HG03139 (cell line): ENCODE measurements around the gene IGSF9.

Source experiments
- ATAC-seq: cut with Tn5 transposase; IDR thresholded peaks from one replicate; pipeline ENCODE4 v1.9.1; 2021; ENCODE audit not compliant: unreplicated experiment

IGSF9 gene

GRCh38 chr1:159933347-159933746, 12.1 kb downstream of the IGSF9 start:
- ATAC-seq = no peak

GRCh38 chr1:159932296-159933285, 12.8 kb downstream of the IGSF9 start:
- ATAC-seq = no peak

DNA sequence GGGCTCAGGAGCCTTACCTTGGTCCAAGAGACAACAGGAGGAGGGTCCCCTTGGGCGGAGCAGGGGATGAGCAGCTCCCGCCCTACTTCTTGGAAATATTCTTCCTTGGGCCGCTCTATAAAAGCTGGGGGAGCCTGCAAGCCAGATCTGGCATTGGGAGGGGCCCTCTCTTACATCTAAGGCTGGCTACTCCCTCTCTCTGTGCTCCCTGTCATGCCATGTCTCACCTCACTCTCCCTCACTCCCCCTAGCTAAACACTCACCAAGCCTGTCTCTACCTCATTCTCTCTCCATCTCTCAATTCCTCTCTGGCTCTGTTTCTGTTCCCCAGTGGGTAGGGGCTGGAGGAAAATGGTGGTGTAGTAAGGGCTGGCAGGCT, 13.6 kb downstream of the IGSF9 start:
- ATAC-seq = no peak

- no peak for ATAC-seq
Measured at GRCh38 chr1:159931101-159931794, 14.2 kb downstream of the IGSF9 start.

DNA sequence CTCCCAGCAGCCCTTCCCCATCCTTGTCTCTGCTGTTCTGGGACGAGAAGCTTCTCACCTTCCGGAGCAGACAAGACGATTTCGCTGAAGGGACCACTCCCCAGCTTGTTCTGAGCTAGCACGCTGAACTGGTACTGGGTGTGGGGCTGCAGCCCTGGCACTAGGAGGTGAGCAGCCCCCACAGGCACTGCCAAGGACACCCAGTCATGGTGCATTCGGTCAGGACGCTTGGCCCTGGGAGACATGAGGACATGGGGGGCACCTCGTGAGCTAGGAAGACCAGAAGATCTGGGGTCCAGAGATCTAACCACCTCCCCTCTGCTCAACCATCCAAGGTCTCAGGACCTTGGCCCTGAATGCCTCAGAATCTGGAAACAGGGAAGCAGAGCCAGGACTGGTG, 14.8 kb downstream of the IGSF9 start:
- ATAC-seq = no peak

GRCh38 chr1:159930216-159930615, 15.2 kb downstream of the IGSF9 start:
- no peak for ATAC-seq

DNA sequence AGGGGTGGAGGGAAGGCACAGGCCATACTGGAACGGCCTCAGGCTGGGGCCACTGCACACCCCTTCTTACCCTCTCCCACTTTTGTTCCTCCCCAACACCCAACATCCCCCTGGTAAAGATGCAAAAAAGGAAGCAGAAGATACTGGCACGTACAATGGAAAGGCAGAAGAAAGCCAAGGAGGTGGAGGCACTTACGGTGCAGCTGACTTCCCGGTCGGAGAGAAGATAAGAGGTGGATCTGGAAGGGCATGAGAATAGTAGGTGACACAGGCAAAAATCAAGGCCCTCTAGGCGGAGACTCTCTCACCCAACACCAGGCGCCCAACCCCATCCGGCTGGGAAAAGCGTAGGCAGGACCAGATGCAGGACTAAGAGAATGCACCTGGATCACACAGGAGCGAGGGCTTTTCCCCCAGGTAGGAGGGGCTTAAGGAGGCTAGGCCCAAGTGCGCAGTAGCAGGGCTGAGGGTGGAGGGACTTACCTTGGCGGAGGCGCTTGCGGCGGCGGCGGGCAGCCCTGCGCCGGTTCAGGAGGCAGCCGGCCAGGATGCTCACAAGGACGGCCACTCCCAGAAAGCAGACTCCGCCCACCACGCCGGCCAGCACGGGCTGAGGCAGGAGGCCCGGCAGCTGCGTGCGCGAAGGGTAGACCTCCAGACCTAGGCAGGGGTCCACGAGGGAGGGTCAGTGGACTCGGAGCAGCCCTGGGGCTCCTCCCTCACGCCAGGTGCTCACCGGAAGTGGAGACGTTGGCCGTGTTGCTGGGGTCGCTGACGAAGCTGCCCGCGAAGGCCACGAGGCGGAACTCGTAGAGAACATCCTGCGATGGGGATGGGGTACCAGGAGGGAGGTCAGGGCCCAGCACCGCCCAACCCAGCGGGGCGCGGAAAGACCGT, 16.0 kb downstream of the IGSF9 start:
- no peak for ATAC-seq

DNA sequence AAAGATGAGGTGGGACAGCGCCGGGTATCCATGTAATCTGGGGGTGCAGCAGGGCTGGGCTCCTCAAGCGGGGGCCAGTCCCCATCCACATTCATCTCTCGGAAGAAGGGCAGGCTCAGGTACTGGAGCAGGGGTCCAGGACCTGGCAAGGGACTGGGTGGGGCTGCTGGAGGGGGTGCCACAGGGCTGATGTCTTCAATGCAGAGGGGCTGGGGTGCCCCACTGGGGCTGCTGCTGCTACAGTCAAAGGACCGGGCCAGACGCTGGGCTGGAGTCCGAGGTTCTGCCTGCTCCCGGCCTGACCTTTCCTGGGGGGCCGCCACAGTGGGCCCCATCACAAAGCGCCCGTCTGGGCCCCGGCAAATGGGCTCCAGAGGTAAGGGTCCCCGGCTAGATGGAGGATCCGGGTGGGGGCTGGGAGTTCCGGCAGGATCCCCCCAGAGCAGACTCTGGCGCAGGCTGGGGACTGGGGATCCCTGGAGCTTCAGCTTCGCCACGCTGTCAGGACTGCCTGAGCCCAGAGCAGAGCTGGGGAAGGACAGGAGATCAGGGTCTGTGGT, 16.8 kb downstream of the IGSF9 start:
- no peak for ATAC-seq

GRCh38 chr1:159927849-159928431, 17.5 kb downstream of the IGSF9 start:
- ATAC-seq = no peak

DNA sequence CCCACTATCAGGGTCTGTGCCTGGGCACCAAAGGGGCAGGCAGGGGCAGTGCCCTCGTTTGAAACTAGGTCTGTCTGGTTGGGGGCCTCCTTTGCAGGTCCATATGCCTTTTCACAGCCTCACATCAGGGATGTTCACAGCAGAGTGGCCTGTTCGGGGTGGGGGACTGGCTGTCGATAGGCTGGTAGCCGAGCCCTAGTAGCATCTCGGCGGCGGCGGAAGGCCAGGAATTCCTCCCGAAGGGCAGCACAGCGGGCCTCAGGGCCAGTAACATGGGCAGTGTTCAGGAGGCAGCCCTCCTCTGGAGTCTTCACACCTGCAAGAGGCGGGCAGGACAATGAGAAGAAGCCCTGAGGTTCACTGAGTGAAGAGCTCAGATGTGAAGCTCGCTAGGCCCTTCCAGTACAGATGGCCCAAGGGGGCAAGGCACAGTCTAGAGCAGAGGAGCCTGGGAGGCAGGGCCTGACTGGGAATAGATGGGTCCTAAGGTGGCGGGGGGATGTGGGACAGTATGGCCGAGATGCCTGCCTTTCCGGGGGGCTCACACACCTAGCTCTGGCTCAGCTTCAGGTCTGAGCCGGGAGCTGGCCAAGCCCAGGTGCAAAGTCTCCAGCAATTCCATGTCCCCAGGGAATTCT, 18.1 kb downstream of the IGSF9 start:
- ATAC-seq = no peak

GRCh38 chr1:159925719-159926078, 19.7 kb downstream of the IGSF9 start:
- no peak for ATAC-seq

- peak; percentile 53 for ATAC-seq
Measured at GRCh38 chr1:159924791-159925718, 20.4 kb downstream of the IGSF9 start, which contains the start of gene TAGLN2. TSS of gene TAGLN2 (minus strand) at chr1:159925507. CDS start at chr1:159920509, 4,998 bp downstream.

GRCh38 chr1:159924025-159924790, 21.2 kb downstream of the IGSF9 start:
- ATAC-seq = peak; percentile 13

DNA sequence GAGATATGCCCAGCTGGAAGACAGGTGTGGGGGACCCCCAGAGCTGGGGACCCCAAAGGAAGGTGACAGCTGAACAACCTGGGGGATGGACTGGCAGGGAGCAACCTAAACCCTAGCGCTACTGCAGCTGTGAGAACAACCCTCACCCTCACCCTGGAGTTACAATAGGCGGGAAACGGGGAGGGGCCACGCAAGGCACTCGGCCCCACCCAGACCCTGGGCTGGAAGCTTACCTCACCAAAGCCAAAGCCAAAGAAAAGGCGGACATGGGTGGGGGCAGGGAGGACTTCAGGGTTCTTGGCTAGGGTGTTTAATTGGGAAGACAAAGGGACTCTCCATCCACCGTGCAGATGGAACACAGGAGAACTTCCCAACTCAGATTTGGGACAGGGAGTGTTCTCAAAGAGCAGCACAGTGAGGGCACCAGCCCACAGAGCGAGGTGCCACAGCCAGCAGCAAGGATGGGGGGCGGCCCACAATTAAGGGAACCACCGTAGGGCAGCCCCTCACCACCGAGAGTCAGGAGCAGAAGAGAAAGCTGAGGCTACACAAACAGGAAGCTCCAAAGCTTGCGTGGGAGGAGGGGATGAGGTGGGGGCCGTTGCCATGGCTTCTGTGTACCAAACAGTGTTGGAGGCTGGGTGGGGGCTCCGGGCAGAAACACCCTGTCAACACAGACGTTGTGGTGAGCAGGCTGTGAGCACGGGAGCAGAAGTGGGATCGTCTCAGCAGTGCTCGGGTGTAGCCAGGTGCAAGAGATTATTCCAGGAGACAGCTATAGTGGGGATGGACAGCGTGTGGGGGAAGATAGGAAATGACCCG, 22.0 kb downstream of the IGSF9 start:
- ATAC-seq = peak; percentile 19

GRCh38 chr1:159922511-159923202, 22.8 kb downstream of the IGSF9 start:
- ATAC-seq = no peak

DNA sequence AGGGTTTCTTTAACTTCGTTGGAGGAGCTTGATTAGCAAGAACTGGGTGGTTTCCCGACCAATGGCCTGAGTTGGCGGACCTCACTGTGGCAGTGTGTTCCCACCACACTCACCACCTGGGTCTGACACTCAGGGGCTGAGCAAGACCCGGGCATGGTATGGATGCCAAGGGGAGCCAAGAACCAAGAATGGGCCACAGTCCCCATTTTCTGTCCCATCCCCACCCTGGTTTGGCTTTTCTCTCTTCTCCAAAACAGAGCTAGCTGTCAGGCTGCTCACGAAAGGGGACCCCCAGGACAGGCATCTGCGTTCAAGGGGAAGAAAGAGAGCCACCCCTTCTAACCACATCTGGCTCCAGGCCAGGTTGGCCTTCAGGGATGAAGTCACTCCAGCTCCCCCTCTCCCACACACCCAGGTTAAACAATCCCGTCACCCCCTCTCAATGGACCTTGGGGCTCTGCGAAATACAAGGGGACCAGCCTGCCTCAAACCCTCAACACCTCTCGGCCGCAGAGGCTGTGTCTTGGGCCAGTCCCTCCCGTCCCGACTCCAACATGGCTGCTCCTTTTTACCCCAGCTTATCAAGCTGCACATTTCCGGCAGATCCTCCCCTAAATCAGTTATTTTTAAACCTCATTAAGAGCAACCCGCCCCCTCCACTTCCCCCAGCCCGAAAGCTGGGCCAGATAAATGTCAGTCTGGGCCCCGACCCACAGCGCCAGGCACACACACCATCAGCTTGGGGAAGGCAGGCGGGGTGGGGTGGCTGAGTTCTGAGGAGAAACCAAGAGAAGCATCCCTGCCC, 23.5 kb downstream of the IGSF9 start:
- ATAC-seq = no peak
